ENCODE measurements around the gene NUP85.
"Not testable (repeated sequence)": the region's sequence is repeated elsewhere in the genome, so short reads cannot be mapped to it uniquely, and the experiment has no call there.

Gene NUP85

GRCh38 chr17:75270218-75270965 is 64.9 kb downstream of the NUP85 start:
- DNase-seq = peak; percentile 92

DNA sequence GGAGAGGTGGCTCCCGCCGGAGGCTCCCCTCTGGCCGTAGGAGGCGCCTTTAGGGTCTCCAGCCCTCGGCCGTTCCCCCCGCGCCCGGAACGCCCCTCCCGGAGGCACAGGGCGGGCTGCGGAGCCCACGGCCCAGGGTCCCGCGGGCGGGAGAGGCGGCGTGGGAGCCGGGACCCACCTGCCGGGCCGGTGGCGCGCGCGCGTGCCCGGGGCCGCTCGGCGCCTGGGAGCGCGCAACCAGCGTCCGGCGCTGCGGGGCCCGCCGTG is 65.4 kb downstream of the NUP85 start, which contains the start of gene MIF4GD:
TSS of gene MIF4GD (minus strand) at position 266 of the 267 bp plus-strand sequence. CDS start 1,036 bp downstream, outside the sequence.
- no peak for DNase-seq

DNA sequence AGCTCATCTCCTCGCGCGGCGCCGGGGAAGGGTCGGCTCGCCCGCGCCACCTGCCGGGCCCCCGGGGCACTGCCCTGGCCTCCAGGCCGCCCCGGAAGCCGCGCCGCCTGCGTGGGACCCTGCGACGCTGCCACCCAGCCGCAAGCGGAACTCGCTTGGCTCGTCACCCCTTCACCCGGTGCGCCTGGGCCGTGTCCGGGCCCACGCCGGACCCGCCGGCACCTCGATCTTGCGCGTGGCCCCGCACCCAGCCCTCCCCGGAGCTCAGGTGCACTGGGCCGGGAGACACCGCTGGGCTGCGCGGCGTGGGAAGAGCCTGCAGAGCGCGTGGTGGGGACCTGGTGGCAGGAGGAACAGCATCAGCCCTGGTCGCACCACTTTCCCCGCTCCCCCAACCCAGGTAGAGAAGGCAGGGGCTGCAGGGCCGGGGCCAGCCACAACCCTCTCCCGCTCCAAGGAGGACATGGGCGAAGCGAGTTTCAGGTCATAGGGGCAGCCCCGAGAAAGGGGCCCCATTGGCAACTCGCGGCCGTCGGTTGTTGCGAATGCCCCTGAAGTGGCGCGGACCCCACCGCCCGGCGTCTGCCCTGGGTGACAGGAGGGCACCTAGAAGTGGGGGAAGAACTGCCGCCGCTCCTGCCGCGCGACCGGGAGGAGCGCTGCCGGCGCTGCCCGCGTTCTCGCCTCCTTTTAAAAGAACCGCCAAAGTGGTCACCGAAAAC is 65.9 kb downstream of the NUP85 start:
- peak; percentile 92 for DNase-seq

- DNase-seq = peak; percentile 54
Observed at GRCh38 chr17:75271955-75272847, 66.7 kb downstream of the NUP85 start.

DNA sequence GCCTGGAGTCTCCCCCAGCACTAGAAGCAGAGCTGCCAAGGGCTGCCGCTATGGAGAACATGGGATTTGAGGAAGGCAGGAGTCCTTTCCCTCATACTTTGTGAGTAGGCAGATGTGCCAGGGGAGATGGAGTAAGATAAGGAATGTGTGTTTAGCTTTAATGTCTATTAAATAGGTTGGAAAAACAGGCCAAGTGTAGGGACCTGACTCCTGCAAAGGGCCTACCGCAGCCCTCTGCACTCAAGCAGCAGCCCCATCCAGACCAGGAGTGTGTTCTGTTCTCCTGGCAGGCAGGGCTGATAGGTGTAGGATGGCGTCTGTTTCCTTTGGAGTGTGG is 67.3 kb downstream of the NUP85 start:
- DNase-seq = no peak

- DNase-seq = no peak
Observed at GRCh38 chr17:75273977-75274708, 68.7 kb downstream of the NUP85 start.

GRCh38 chr17:75277664-75278071 is 72.2 kb downstream of the NUP85 start:
- DNase-seq = no peak

DNA sequence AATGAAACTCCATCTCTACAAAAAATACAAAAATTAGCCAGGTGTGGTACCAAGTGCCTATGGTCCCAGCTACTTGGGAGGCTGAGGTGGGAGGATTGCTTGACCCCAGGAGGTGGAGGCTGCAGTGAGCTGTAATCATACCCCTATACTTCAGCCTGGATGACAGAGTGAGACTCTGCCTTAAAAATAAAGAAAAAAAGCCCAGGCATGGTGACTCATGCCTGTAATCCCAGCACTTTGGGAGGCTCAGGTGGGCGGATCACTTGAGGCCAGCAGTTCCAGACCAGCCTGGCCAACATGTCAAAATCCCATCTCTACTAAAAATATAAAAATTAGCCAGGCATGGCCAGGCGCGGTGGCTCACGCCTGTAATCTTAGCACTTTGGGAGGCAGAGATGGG is 74.7 kb downstream of the NUP85 start:
- not testable (repeated sequence) for DNase-seq

DNA sequence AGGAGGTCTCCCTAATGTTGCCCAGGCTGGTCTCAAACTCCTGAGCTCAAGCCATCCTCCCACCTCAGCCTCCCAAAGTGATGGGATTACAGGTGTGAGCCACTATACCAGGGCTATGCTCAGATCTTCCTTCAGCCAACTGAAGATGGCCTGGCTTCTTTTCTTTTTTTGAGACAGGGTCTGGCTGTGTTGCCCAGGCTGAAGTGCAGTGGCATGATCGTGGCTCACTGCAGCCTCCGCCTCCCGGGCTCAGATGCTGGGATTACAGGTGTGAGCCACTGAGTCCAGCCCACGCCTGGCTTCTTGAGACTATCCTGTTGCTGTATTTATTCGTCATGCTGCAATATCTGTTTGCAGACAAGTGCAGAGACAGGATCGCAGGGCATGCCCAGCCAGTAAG is 79.6 kb downstream of the NUP85 start:
- DNase-seq = no peak
